AG04449 (cell line): Measurements from ENCODE around the gene SLC34A3.

Source experiments
- CTCF ChIA-PET: fragments of 350-600 bp; formaldehyde crosslinking; extraction: SDS; loops from one replicate; lab custom pipeline; 2021; ENCODE audit warnings: antibody characterized with exemption; lab: Yijun Ruan, JAX
- POLR2A ChIA-PET: fragments of 400-600, 350-600 bp; formaldehyde crosslinking; extraction: SDS; loops from one replicate; lab custom pipeline; 2020; ENCODE audit warnings: antibody characterized with exemption, inconsistent platforms; lab: Yijun Ruan, JAX
- DNase-seq: peaks from one replicate; pipeline ENCODE4 v3.0.0-alpha.2; 2010; ENCODE audit warnings: low read depth, low spot score
- H3K4me3 ChIP-seq: 2 replicates; pipeline ENCODE4 v1.5.1; 2011; ENCODE audit warnings: low read depth, mild to moderate bottlenecking, control low read depth, low read length
- TF ChIP-seq, protein P1 (sequence below): IDR thresholded peaks from one replicate; pipeline ENCODE4 v1.5.1; 2011; ENCODE audit warnings: mild to moderate bottlenecking, moderate library complexity, low read length, control low read depth, inconsistent platforms; ENCODE audit not compliant: insufficient read depth; ENCODE audit errors: missing control alignments

SLC34A3 gene

DNA sequence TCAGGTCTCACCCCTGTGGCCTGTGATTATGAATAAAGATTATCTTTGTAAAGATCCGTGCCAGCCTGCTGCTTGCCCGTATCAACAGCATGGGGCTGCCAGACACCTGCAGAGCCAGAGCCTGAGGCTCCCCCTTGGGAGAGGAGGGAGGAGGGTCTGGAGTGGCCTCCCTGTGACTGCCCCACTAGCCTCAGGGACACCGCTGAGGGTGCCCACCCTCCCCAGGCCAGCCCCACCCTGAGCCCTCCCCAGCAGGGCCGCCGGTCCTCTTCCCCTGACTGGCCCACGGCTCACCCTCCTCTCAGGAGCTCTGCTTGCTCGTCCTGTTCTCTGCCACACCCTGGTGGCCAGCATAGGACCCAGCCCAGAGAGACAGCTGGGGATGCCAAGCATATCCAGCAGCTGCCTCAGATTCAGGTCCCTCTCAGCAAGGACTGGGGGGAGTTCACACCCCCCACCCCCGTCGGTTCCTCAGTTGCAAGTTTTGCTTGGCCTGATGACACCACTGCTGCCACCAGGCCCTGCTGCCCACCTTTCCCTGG is 40.3 kb upstream of the SLC34A3 start:
- ChIA-PET CTCF (interaction anchor here (0.9 to 2.2 kb wide), 7 partner anchors 7 to 127 kb away, joined by 3 to 15 read pairs (median 6); partner anchors contain the start of genes RNF224 and TPRN), POLR2A (interaction anchor here (2.1 to 2.7 kb wide), 2 partner anchors 10 to 50 kb away, joined by 8 to 15 read pairs; partner anchors contain the start of genes TPRN and TUBB4B)
- TF ChIP-seq, protein P1, sequence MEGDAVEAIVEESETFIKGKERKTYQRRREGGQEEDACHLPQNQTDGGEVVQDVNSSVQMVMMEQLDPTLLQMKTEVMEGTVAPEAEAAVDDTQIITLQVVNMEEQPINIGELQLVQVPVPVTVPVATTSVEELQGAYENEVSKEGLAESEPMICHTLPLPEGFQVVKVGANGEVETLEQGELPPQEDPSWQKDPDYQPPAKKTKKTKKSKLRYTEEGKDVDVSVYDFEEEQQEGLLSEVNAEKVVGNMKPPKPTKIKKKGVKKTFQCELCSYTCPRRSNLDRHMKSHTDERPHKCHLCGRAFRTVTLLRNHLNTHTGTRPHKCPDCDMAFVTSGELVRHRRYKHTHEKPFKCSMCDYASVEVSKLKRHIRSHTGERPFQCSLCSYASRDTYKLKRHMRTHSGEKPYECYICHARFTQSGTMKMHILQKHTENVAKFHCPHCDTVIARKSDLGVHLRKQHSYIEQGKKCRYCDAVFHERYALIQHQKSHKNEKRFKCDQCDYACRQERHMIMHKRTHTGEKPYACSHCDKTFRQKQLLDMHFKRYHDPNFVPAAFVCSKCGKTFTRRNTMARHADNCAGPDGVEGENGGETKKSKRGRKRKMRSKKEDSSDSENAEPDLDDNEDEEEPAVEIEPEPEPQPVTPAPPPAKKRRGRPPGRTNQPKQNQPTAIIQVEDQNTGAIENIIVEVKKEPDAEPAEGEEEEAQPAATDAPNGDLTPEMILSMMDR: no peak
- no peak overlapping the region; the same call in 1 of the 2 replicates for H3K4me3 ChIP-seq
- DNase-seq: no peak

DNA sequence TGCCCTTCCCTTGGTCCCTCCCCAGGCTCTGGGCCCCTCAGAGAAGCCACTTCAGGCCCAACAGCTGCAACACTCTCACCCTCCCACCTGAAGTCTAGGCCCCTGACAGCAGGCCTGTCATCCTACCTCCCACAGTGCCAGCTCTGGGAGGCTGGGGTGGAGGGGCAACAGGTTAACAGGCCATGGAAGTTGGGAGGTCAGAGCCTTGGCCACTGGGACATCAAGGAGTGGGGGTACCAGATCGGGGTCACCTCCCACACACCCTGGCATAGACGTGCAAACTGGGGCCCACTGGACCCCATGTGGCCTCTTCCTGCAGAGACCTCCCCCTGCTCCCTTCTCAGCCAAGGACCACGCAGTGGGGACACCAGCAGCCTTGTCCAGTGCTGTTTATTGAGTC is 39.5 kb upstream of the SLC34A3 start:
- TF ChIP-seq, protein P1: no peak
- no peak overlapping the region for H3K4me3 ChIP-seq
- ChIA-PET CTCF (interaction anchor here (0.7 to 1.4 kb wide), 4 partner anchors 10 to 45 kb away, joined by 3 to 5 read pairs (median 4); partner anchors contain the start of gene TPRN), POLR2A (interaction anchor here (2.1 kb wide), 1 partner anchor 10 kb away, joined by 8 read pairs; the partner anchor contains the start of gene TPRN)
- DNase-seq: no peak

DNA sequence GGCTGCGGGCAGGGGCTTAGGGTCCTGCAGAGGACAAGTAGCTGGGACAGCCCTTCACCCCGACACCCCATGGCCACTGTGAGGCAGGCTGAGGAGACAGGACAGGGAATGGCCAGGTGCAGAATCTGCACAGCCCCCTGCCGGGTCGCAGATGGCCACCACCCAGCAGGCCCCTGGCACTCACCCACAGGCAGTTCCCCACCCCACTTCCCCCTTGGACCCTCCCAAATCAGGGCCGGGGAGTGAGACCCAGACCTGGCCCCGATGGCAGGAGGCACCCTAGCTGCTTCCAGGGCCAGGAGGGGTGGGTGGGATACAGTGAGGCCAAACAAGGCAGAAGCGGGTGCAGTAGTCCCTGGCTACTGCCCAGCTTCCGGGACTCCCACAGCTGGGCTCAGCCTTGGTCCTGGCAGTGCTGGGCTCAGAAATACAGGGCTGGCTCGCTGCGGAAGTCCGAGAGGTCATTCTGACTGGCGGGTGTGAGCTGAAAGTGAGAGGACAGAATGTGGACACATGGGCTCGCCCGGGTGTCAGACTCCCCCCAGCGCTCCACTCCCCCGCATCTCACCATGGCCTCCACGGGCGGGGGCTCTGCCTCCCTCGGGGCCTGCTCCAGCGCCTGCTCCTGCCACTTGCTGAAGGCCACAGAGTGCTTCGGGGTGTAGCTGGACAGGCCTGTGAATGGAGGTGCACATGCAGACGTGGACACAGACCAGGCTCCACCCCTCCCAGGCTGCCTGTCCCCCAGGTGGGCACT is 38.8 kb upstream of the SLC34A3 start:
- TF ChIP-seq, protein P1: no peak
- POLR2A ChIA-PET: interaction anchor here (0.6 to 2.1 kb wide), 3 partner anchors 9 to 114 kb away, joined by 3 to 8 read pairs (median 4); partner anchors contain the start of genes RNF224 and TPRN
- H3K4me3 ChIP-seq: no peak overlapping the region
- CTCF ChIA-PET: interaction anchor here (1.2 to 1.4 kb wide), 2 partner anchors 9 to 12 kb away, joined by 3 to 5 read pairs; partner anchors contain the start of gene TPRN
- no peak for DNase-seq

DNA sequence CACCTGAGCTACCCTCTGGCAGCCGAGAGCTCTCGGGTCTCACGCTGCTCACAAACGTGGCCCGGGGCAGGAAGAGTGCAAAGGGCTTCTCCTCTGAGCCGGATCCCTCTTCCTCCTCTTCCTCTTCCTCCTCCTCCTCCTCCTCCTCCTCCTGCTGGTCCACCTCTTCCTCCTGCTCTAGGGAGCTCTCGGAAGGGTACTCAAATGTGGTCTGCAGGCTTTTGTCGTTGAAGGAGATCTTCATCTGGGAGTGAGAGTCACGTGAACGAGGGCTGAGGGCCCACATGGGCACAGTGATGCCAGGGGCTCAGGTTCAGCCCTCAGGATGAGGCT is 38.3 kb upstream of the SLC34A3 start:
- TF ChIP-seq, protein P1: no peak
- POLR2A ChIA-PET: interaction anchor here (1.7 to 2.1 kb wide), 2 partner anchors 8 to 35 kb away, joined by 4 to 8 read pairs; partner anchors contain the start of genes RNF224 and TPRN
- CTCF ChIA-PET: interaction anchor here (0.9 to 1.4 kb wide), 2 partner anchors 8 to 35 kb away, joined by 3 to 5 read pairs; partner anchors contain the start of genes RNF224 and TPRN
- H3K4me3 ChIP-seq: no peak overlapping the region
- DNase-seq: no peak

DNA sequence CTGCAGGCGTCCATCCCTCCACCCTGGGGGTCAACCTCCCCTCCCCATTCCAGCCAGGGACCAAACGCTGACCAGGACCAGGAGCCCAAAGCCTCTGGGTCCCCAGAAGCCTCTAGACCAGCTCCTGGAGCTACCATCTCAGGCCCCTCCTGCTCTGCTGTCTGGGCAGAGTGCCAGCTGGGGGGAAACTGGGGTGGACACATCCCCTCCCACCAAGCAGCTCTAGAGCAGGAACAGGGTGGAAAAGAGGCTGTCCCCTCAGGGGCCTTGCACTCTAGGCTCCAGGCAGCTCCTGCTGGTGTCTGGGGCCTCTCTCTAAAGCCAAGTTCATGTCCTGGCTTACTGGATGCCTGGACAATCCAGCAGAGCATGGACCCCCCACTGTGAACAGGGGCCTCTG is 37.8 kb upstream of the SLC34A3 start:
- ChIA-PET CTCF (interaction anchor here (0.9 to 1.4 kb wide), 2 partner anchors 8 to 35 kb away, joined by 3 to 5 read pairs; partner anchors contain the start of genes RNF224 and TPRN), POLR2A (interaction anchor here (1.0 to 1.7 kb wide), 2 partner anchors 34 to 48 kb away, joined by 3 to 4 read pairs; partner anchors contain the start of genes RNF224 and TUBB4B)
- no peak overlapping the region for H3K4me3 ChIP-seq
- DNase-seq: no peak
- TF ChIP-seq, protein P1: no peak
